ENCODE data around the gene HBG1. TPM values are rescaled to one million over a fixed set of nuclear protein-coding genes. Genes with fewer than 3 reads are reported as not detected.

The HBG1 gene
- total and polyA plus RNA-seq, 2 of the 8 experiments (the other 6 are each of a cell fraction or from before 2014, with no cell fraction given) = 0.26 TPM; not detected in 1

- ChIA-PET POLR2A (ENCODE audit: partially characterized antibody) (no interaction called here), CTCF (ENCODE audit: partially characterized antibody) (interaction anchor here (0.6 to 1.9 kb wide), 3 partner anchors 12 to 228 kb away, joined by 3 to 4 read pairs (median 3); no protein-coding TSS in a partner anchor)
- Histone ChIP-seq H3K18ac (ENCODE audit: extremely low read depth, low read length) (no peak overlapping the region), H3K4me2 (ENCODE audit: insufficient read depth in 1 of 2, low read depth in 2 of 2, low read length in 2 of 2) (no peak overlapping the region), H4K91ac (replicated peaks; ENCODE audit: insufficient read length, low read length) (no peak overlapping the region), H3K14ac (ENCODE audit: insufficient read length) (no peak overlapping the region), H3K4me3 (ENCODE audit: extremely low read depth in 1 of 4, insufficient read depth in 2 of 4, low read depth in 3 of 4, low read length in 4 of 4) (no peak overlapping the region), H3K23me2 (ENCODE audit: low read depth, low read length) (no peaks in the 10 kb centered on the region), H3K27me3 (replicated peaks in 1 of 4; ENCODE audit: control insufficient read depth in 3 of 4, extremely low read depth in 1 of 4, insufficient read depth in 3 of 4, low read length in 3 of 4) (no peaks in the 10 kb centered on the region; a peak in 1 of 7 replicates), H3K27ac (ENCODE audit: low read depth, low read length) (no peak overlapping the region), H2BK120ac (replicated peaks; ENCODE audit: low read depth, low read length) (no peak overlapping the region), H3K4me1 (replicated peaks in 1 of 4; ENCODE audit: control insufficient read depth in 3 of 4, insufficient read depth in 4 of 4, low read length in 3 of 4) (no peaks in the 10 kb centered on the region), H3K36me3 (ENCODE audit: control insufficient read depth in 2 of 4, insufficient read depth in 4 of 4, low read length in 3 of 4) (no peaks in the 10 kb centered on the region), H3K4ac (replicated peaks; ENCODE audit: insufficient read length, low read depth, low read length) (no peak overlapping the region), H3K9me3 (ENCODE audit: insufficient read depth in 2 of 2, low read depth in 1 of 2, low read length in 1 of 2) (no peaks in the 10 kb centered on the region), H4K8ac (ENCODE audit: extremely low read depth, insufficient read depth, low read length) (no peak overlapping the region), H3K9ac (replicated peaks in 1 of 4; ENCODE audit: extremely low read depth in 1 of 4, low read depth in 3 of 4, low read length in 3 of 4) (no peak overlapping the region), H4K20me1 (replicated peaks in 1 of 2; ENCODE audit: control insufficient read depth in 1 of 2, insufficient read depth in 2 of 2, low read length in 2 of 2) (no peaks in the 10 kb centered on the region), H2AK5ac (ENCODE audit: low read depth, low read length) (no peak overlapping the region), H2AFZ (ENCODE audit: low read length) (no peak overlapping the region), H2BK5ac (ENCODE audit: low read depth, low read length) (no peak overlapping the region), H3K56ac (replicated peaks; ENCODE audit: insufficient read length, low read depth, low read length) (no peak overlapping the region), H3K23ac (ENCODE audit: insufficient read length) (no peak overlapping the region), H4K5ac (ENCODE audit: insufficient read length, low read depth, low read length) (no peak overlapping the region), H2BK12ac (ENCODE audit: low read depth, low read length) (no peak overlapping the region), H2BK20ac (ENCODE audit: low read length) (no peak overlapping the region), H3K79me2 (ENCODE audit: control insufficient read depth in 1 of 2, insufficient read depth in 2 of 2, low read length in 2 of 2) (no peaks in the 10 kb centered on the region), H3K79me1 (ENCODE audit: low read depth, low read length) (no peaks in the 10 kb centered on the region), H2BK15ac (ENCODE audit: low read length) (no peak overlapping the region)
- FAIRE-seq = no peak
- whole genome bisulfite sequencing, 2 experiments (ENCODE audit: extremely low coverage in 1 of 2, insufficient coverage in 1 of 2, insufficient read length in 1 of 2, insufficient replicate concordance in 2 of 2, low coverage in 1 of 2, low lambda C conversion rate in 2 of 2, missing lambda C conversion rate in 1 of 2) = 93% methylated on average over 3 of the region's 3 CpGs; no CpG with 5 or more reads in 1 of the 2 experiments
- no peak for DNase-seq (ENCODE audit: low read depth in 1 of 2, low spot score in 2 of 2)
- no peak for TF ChIP-seq POLR2A (IDR thresholded peaks at IDR 0.05; ENCODE audit: control extremely low read depth in 1 of 2, low read depth in 2 of 2, low read length in 2 of 2)
- TF ChIP-seq EZH2 (IDR thresholded peaks at IDR 0.05; ENCODE audit: low read depth, low read length, severe bottlenecking) = no peak
- TF ChIP-seq SIN3A (conservative IDR thresholded peaks at IDR 0.05 in 1 of 2, IDR thresholded peaks at IDR 0.05 in 1 of 2; ENCODE audit: low read depth in 1 of 2, low read length in 2 of 2) = no peak
- TF ChIP-seq MAX (IDR thresholded peaks at IDR 0.05) = no peak
- TF ChIP-seq, protein P1, sequence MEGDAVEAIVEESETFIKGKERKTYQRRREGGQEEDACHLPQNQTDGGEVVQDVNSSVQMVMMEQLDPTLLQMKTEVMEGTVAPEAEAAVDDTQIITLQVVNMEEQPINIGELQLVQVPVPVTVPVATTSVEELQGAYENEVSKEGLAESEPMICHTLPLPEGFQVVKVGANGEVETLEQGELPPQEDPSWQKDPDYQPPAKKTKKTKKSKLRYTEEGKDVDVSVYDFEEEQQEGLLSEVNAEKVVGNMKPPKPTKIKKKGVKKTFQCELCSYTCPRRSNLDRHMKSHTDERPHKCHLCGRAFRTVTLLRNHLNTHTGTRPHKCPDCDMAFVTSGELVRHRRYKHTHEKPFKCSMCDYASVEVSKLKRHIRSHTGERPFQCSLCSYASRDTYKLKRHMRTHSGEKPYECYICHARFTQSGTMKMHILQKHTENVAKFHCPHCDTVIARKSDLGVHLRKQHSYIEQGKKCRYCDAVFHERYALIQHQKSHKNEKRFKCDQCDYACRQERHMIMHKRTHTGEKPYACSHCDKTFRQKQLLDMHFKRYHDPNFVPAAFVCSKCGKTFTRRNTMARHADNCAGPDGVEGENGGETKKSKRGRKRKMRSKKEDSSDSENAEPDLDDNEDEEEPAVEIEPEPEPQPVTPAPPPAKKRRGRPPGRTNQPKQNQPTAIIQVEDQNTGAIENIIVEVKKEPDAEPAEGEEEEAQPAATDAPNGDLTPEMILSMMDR (IDR thresholded peaks at IDR 0.05; ENCODE audit: control extremely low read depth in 1 of 3, insufficient read depth in 1 of 3, low read depth in 1 of 3, low read length in 3 of 3) = no peak
- TF ChIP-seq RXRA (IDR thresholded peaks at IDR 0.05; ENCODE audit: insufficient read depth, low read depth, low read length) = no peak
- no peak for TF ChIP-seq GABPA (IDR thresholded peaks at IDR 0.05; ENCODE audit: borderline replicate concordance, insufficient read depth, low read length)
- TF ChIP-seq POLR2AphosphoS5 (IDR thresholded peaks at IDR 0.05; ENCODE audit: low read depth, low read length) = no peak
- TF ChIP-seq BCL11A (IDR thresholded peaks at IDR 0.05; ENCODE audit: low read depth in 2 of 2, low read length in 2 of 2) = no peak
- no peak for TF ChIP-seq SP4 (IDR thresholded peaks at IDR 0.05; ENCODE audit: low read length)
These were observed 2.0 kb downstream of the HBG1 start for GRCh38 chr11:5247472-5248192.

All from H1 (cell line).